Neural progenitor cell (in vitro differentiated cells): ENCODE results near the gene NXF2. TPM values are rescaled to one million over a fixed set of nuclear protein-coding genes. Genes with fewer than 3 reads are reported as not detected.
"Not testable (repeated sequence)": the region's sequence is repeated elsewhere in the genome, so short reads cannot be mapped to it uniquely, and the experiment has no call there.

ENCODE experiments used
- DNase-seq: peaks from one replicate; pipeline ENCODE4 v3.0.0-alpha.2; 2016; ENCODE audit warnings: low spot score
- H2AFZ ChIP-seq: fragments of 200-600 bp; sonication (generic); replicated peaks from 2 replicates; pipeline ENCODE4 v1.6.1; 2016; ENCODE audit warnings: antibody characterized with exemption
- H3F3A ChIP-seq: fragments of 200-600 bp; sonication (generic); 2 replicates; pipeline ENCODE4 v1.6.1; 2016; ENCODE audit warnings: antibody characterized with exemption, low read depth
- H3K27ac ChIP-seq: fragments of 200-600 bp; sonication (generic); 2 replicates; pipeline ENCODE4 v1.5.1; 2016; ENCODE audit warnings: mild to moderate bottlenecking
- H3K27me3 ChIP-seq: fragments of 200-600 bp; sonication (generic); 2 replicates; pipeline ENCODE4 v1.6.1; 2016; ENCODE audit warnings: mild to moderate bottlenecking, moderate library complexity
- H3K36me3 ChIP-seq: fragments of 200-600 bp; sonication (generic); 2 replicates; pipeline ENCODE4 v1.5.1; 2016
- H3K4me1 ChIP-seq: fragments of 200-600 bp; sonication (generic); 2 replicates; pipeline ENCODE4 v1.6.1; 2016; ENCODE audit warnings: mixed run types
- H3K4me2 ChIP-seq: fragments of 200-600 bp; sonication (generic); 2 replicates; pipeline ENCODE4 v1.6.1; 2016
- H3K4me3 ChIP-seq: fragments of 200-600 bp; sonication (generic); 2 replicates; pipeline ENCODE4 v1.5.1; 2016
- H3K79me2 ChIP-seq: fragments of 200-600 bp; sonication (generic); 2 replicates; pipeline ENCODE4 v1.6.1; 2016; ENCODE audit warnings: low read depth
- H3K9ac ChIP-seq: fragments of 200-600 bp; sonication (generic); 2 replicates; pipeline ENCODE4 v1.6.1; 2016
- H3K9me3 ChIP-seq: fragments of 200-600 bp; sonication (generic); 2 replicates; pipeline ENCODE4 v1.5.1; 2016; ENCODE audit warnings: low read depth
- H4K20me1 ChIP-seq: fragments of 200-600 bp; sonication (generic); 2 replicates; pipeline ENCODE4 v1.6.1; 2016; ENCODE audit warnings: low read depth
- H3K27ac Mint-ChIP-seq: 3 replicates; pipeline ENCODE4 v1.8.0; 2021; ENCODE audit warnings: mixed read lengths
- H3K27me3 Mint-ChIP-seq: 2 replicates; pipeline ENCODE4 v1.8.0; 2022; ENCODE audit warnings: low read depth, mild to moderate bottlenecking, inconsistent platforms, moderate library complexity, mixed read lengths; ENCODE audit not compliant: insufficient read depth
- H3K36me3 Mint-ChIP-seq: 3 replicates; pipeline ENCODE4 v1.8.0; 2021; ENCODE audit warnings: mixed read lengths
- H3K4me1 Mint-ChIP-seq: 3 replicates; pipeline ENCODE4 v1.8.0; 2021; ENCODE audit warnings: mixed read lengths
- H3K4me3 Mint-ChIP-seq: 3 replicates; pipeline ENCODE4 v1.8.0; 2021; ENCODE audit warnings: mild to moderate bottlenecking, moderate library complexity, mixed read lengths
- H3K9me3 Mint-ChIP-seq: 3 replicates; pipeline ENCODE4 v1.8.0; 2020; ENCODE audit warnings: mixed read lengths
- total RNA-seq: library from RNA; depleted of rRNA; stranded (reverse); fragments of >200 nt; gene quantifications from 2 replicates; pipeline ENCODE4 v1.2.3, GENCODE V29; 2015; ENCODE audit warnings: low replicate concordance

NXF2 gene, protein sequence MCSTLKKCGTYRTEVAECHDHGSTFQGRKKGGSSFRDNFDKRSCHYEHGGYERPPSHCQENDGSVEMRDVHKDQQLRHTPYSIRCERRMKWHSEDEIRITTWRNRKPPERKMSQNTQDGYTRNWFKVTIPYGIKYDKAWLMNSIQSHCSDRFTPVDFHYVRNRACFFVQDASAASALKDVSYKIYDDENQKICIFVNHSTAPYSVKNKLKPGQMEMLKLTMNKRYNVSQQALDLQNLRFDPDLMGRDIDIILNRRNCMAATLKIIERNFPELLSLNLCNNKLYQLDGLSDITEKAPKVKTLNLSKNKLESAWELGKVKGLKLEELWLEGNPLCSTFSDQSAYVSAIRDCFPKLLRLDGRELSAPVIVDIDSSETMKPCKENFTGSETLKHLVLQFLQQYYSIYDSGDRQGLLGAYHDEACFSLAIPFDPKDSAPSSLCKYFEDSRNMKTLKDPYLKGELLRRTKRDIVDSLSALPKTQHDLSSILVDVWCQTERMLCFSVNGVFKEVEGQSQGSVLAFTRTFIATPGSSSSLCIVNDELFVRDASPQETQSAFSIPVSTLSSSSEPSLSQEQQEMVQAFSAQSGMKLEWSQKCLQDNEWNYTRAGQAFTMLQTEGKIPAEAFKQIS
- 0.12 and 0.22 TPM in 2 replicates for total RNA-seq

DNA sequence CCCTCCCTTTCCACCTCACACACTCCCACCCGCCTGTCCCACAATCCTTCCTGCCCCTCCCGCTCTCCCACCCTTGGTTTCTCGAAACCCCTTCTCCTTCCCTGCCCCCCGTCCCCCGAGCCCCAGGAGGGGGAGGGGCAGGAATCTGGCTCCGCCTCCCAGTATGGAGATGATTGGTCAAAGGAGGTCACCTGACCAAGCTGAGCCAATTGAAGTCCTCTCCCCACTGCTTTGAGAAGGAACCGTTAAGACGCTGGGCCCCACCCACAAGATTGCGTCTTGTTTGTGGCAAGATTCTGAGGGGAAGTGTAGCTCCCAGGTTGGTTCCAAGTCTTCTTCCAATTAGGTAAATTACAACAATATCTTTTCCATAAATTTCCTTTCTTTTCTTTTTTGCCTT, at the start of gene NXF2:
Gene NXF2 (plus strand): TSS at position 275 of the 400 bp plus-strand sequence. CDS start 59,912 bp downstream, outside the sequence.
- not testable (repeated sequence) for H3K9ac ChIP-seq, H3K4me2 ChIP-seq, H3K27me3 ChIP-seq, H3K36me3 Mint-ChIP-seq, H3K79me2 ChIP-seq, H3K9me3 Mint-ChIP-seq, H4K20me1 ChIP-seq, H3F3A ChIP-seq, H3K4me3 Mint-ChIP-seq, H3K4me1 Mint-ChIP-seq, DNase-seq, H3K9me3 ChIP-seq, H2AFZ ChIP-seq, H3K27ac Mint-ChIP-seq, H3K27me3 Mint-ChIP-seq, H3K4me1 ChIP-seq, H3K4me3 ChIP-seq, H3K36me3 ChIP-seq, H3K27ac ChIP-seq

DNA sequence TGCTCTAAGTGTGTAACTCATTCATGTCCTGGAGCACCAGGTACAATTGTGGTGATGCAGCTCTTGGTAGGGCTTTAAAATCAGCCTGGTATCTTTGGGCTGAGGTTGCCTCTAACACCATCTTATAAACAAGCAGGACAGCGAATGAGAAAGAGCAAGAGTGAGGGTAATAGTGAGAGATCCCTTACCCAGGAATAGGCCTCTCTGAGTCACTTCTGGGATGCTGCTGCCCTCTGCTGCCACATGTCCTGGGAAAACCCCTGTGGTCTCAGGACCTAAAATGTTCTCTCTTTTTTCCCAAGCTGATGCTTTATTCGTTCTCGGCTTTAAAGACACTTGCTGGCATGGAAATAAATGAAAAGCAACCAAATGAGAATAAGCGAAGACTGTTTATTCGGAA, 39.0 kb upstream of the NXF2 start:
- H3K4me1 Mint-ChIP-seq, H3K27ac Mint-ChIP-seq, DNase-seq, H3K4me2 ChIP-seq, H2AFZ ChIP-seq, H3K27me3 ChIP-seq, H3K79me2 ChIP-seq, H3K9me3 ChIP-seq, H3F3A ChIP-seq, H3K4me3 Mint-ChIP-seq, H4K20me1 ChIP-seq, H3K9ac ChIP-seq, H3K36me3 Mint-ChIP-seq, H3K9me3 Mint-ChIP-seq, H3K27me3 Mint-ChIP-seq, H3K4me3 ChIP-seq, H3K4me1 ChIP-seq, H3K36me3 ChIP-seq, H3K27ac ChIP-seq: not testable (repeated sequence)

DNA sequence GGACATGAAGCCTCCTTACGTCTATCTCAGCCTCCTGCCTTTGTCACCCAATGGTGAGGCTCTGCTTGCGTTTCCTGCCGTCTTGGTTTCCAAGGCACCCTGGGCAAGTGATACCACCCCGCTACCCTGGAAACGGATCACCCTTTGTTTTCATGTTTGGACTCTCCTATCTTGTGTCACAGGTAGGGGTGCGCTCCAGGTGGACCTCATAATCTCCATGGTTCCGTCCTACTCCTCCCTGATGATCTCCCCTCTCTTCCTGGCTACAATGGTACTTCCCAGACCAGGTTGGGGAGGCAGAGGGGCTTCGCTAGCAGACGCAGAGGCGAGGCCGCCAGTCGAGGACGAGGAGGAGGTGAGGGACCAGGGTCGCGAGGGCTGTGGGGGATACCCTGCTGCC, 32.0 kb upstream of the NXF2 start, which contains the start of gene TCP11X1:
Gene TCP11X1 (plus strand): TSS at position 316 of the 400 bp plus-strand sequence.
- H3K4me3 Mint-ChIP-seq, H3K4me2 ChIP-seq, H3K9ac ChIP-seq, H3K9me3 Mint-ChIP-seq, H3K79me2 ChIP-seq, H3K27me3 ChIP-seq, DNase-seq, H3K4me1 Mint-ChIP-seq, H3F3A ChIP-seq, H3K27me3 Mint-ChIP-seq, H3K27ac ChIP-seq, H3K27ac Mint-ChIP-seq, H3K36me3 ChIP-seq, H3K9me3 ChIP-seq, H3K4me1 ChIP-seq, H3K4me3 ChIP-seq, H4K20me1 ChIP-seq, H2AFZ ChIP-seq, H3K36me3 Mint-ChIP-seq: not testable (repeated sequence)

DNA sequence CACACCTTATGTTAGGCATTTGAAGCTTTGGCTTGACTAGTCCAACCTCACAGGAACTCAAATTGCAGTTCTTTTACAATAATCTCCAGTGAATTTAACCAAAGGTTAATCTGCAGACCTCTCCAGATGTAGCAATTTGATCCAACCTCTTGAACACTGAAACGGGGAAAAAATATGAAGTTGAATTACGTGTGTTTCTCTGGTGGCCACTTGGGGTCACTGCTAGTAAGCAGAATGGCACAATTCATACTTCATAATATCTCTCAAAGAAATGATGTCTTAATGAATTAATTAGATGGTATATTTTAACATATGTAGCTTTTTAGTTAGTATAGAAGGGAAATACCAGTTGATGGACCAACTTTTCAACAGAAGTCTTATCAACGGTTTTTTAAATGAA, 30.5 kb upstream of the NXF2 start:
- not testable (repeated sequence) for H3K27ac Mint-ChIP-seq, H3K27ac ChIP-seq, H3K4me3 ChIP-seq, H3K4me3 Mint-ChIP-seq, H3K9ac ChIP-seq, H3K4me1 Mint-ChIP-seq, H3K27me3 ChIP-seq, H3K9me3 Mint-ChIP-seq, H3K4me1 ChIP-seq, H3K4me2 ChIP-seq, H4K20me1 ChIP-seq, H2AFZ ChIP-seq, DNase-seq, H3K36me3 Mint-ChIP-seq, H3F3A ChIP-seq, H3K9me3 ChIP-seq, H3K27me3 Mint-ChIP-seq, H3K36me3 ChIP-seq, H3K79me2 ChIP-seq

DNA sequence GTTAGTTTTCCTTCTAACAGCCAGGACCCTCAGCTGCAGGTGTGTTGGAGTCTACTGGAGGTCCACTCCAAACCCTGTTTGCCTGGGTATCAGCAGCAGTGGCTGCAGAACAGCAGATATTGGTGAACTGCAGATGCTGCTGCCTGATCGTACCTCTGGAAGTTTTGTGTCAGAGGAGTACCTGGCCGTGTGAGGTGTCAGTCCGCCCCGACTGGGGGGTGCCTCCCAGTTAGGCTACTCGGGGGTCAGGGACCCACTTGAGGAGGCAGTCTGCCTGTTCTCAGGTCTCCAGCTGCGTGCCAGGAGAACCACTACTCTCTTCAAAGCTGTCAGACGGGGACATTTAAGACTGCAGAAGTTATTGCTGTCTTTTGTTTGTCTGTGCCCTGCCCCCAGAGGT, 11.3 kb upstream of the NXF2 start:
- H3K36me3 ChIP-seq, H3K27ac Mint-ChIP-seq, H3F3A ChIP-seq, DNase-seq, H3K27ac ChIP-seq, H3K36me3 Mint-ChIP-seq, H3K79me2 ChIP-seq, H3K4me1 ChIP-seq, H3K4me2 ChIP-seq, H2AFZ ChIP-seq, H4K20me1 ChIP-seq, H3K4me3 ChIP-seq, H3K27me3 Mint-ChIP-seq, H3K9me3 ChIP-seq, H3K9ac ChIP-seq, H3K27me3 ChIP-seq, H3K4me3 Mint-ChIP-seq, H3K4me1 Mint-ChIP-seq, H3K9me3 Mint-ChIP-seq: not testable (repeated sequence)

DNA sequence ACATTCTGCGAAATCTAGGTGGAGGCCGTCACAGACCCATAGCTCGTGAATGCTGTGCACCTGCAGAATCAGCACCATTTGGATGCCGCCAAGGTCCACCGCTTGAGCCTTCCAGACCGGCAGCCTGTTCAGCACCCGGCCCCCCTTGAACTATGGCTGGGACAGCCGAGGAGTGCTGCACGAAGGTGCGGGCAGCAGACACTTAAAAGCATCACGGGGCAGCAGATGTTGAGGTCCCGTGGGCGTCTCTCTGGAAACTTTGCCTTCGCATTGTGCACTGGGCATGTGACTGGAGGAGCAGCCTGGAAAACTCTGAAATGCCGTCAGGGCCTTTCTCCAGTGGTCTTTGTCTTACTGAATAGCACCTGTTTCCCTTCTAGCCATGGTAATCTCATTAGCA, 6.7 kb upstream of the NXF2 start:
- not testable (repeated sequence) for H3K9ac ChIP-seq, H3K79me2 ChIP-seq, H3K4me2 ChIP-seq, H3K4me1 ChIP-seq, H3K27ac ChIP-seq, H3K27ac Mint-ChIP-seq, H3K4me3 Mint-ChIP-seq, DNase-seq, H2AFZ ChIP-seq, H3F3A ChIP-seq, H4K20me1 ChIP-seq, H3K9me3 Mint-ChIP-seq, H3K27me3 ChIP-seq, H3K9me3 ChIP-seq, H3K36me3 Mint-ChIP-seq, H3K4me1 Mint-ChIP-seq, H3K27me3 Mint-ChIP-seq, H3K4me3 ChIP-seq, H3K36me3 ChIP-seq

DNA sequence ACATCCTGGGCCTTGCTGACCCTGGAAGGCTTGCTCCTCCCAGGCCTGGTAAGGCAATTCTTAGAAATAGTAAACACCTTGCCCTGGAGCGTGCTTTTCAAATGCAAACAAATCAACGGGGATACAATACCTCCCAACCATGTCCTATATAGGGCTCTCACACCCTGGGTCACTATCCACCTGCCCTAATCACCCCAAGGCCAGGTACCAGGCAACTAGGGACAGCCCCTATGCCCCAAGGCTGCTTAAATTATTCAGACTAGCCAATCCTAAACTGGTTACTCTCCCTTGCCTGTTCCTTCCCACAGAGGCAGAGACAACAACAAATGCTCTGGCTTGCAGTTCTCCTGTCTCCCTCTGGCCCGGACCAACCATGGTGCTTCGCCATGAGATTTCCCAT, 25.3 kb downstream of the NXF2 start:
- not testable (repeated sequence) for H3K27me3 ChIP-seq, H4K20me1 ChIP-seq, H3K79me2 ChIP-seq, H3K9ac ChIP-seq, H3K4me1 Mint-ChIP-seq, H3K27ac ChIP-seq, H3K4me2 ChIP-seq, H3K27ac Mint-ChIP-seq, H3K36me3 Mint-ChIP-seq, H3K4me3 Mint-ChIP-seq, DNase-seq, H3K9me3 ChIP-seq, H3K4me3 ChIP-seq, H3K4me1 ChIP-seq, H2AFZ ChIP-seq, H3K36me3 ChIP-seq, H3K9me3 Mint-ChIP-seq, H3K27me3 Mint-ChIP-seq, H3F3A ChIP-seq
